ENCODE data around the gene PLA2G5.

PLA2G5 gene

GRCh38 chr1:20096840-20097447, 26.9 kb downstream of the PLA2G5 start:
- H3K27ac ChIP-seq (ENCODE audit: low read depth, low read length, poor library complexity, severe bottlenecking) = no peak overlapping the region
- no peak overlapping the region for H3K9ac ChIP-seq (ENCODE audit: low read length)
- no peak overlapping the region for H2AFZ ChIP-seq (ENCODE audit: low read length)
- H3K9me2 ChIP-seq (ENCODE audit: low read depth, low read length) = no peaks in the 10 kb centered on the region
- H4K20me1 ChIP-seq (ENCODE audit: insufficient read depth, low read length) = no peaks in the 10 kb centered on the region
- no peak overlapping the region for H3K4me3 ChIP-seq (ENCODE audit: low read depth, low read length, poor library complexity, severe bottlenecking)
- no peaks in the 10 kb centered on the region for H3K79me2 ChIP-seq (ENCODE audit: insufficient read depth, low read length)
- TF ChIP-seq EZH2 (IDR thresholded peaks at IDR 0.05; ENCODE audit: borderline replicate concordance, low read length) (no peak), CTCF (IDR thresholded peaks at IDR 0.05; ENCODE audit: low read length) (no peak)
- no peaks in the 10 kb centered on the region for H3K4me1 ChIP-seq (ENCODE audit: insufficient read depth, low read length, severe bottlenecking)
- no peaks in the 10 kb centered on the region for H3K9me3 ChIP-seq (ENCODE audit: low read length)
- H3K4me2 ChIP-seq (ENCODE audit: low read length) = no peak overlapping the region
- no peaks in the 10 kb centered on the region for H3F3A ChIP-seq (ENCODE audit: insufficient read depth, low read length)
- H3K27me3 ChIP-seq (ENCODE audit: insufficient read depth, low read length) = no peaks in the 10 kb centered on the region
- H3K36me3 ChIP-seq (ENCODE audit: insufficient read depth, low read length) = no peaks in the 10 kb centered on the region

GRCh38 chr1:20099533-20099932, 29.5 kb downstream of the PLA2G5 start:
- Histone ChIP-seq H3K27ac (ENCODE audit: low read depth, low read length, poor library complexity, severe bottlenecking) (no peak overlapping the region), H3K4me2 (ENCODE audit: low read length) (no peak overlapping the region), H2AFZ (ENCODE audit: low read length) (no peak overlapping the region), H3K9ac (ENCODE audit: low read length) (no peak overlapping the region), H3K9me3 (ENCODE audit: low read length) (no peaks in the 10 kb centered on the region), H3K9me2 (ENCODE audit: low read depth, low read length) (no peaks in the 10 kb centered on the region), H3K4me3 (ENCODE audit: low read depth, low read length, poor library complexity, severe bottlenecking) (no peak overlapping the region), H3F3A (ENCODE audit: insufficient read depth, low read length) (no peaks in the 10 kb centered on the region), H3K36me3 (ENCODE audit: insufficient read depth, low read length) (no peaks in the 10 kb centered on the region), H3K27me3 (ENCODE audit: insufficient read depth, low read length) (no peaks in the 10 kb centered on the region), H4K20me1 (ENCODE audit: insufficient read depth, low read length) (no peaks in the 10 kb centered on the region), H3K4me1 (ENCODE audit: insufficient read depth, low read length, severe bottlenecking) (no peaks in the 10 kb centered on the region), H3K79me2 (ENCODE audit: insufficient read depth, low read length) (no peaks in the 10 kb centered on the region)
- no peak for TF ChIP-seq EZH2 (IDR thresholded peaks at IDR 0.05; ENCODE audit: borderline replicate concordance, low read length)
- TF ChIP-seq CTCF (IDR thresholded peaks at IDR 0.05; ENCODE audit: low read length) = no peak

GRCh38 chr1:20100632-20101355, 30.8 kb downstream of the PLA2G5 start:
- no peak overlapping the region for H2AFZ ChIP-seq (ENCODE audit: low read length)
- H3K9me2 ChIP-seq (ENCODE audit: low read depth, low read length) = no peaks in the 10 kb centered on the region
- no peak overlapping the region for H3K9ac ChIP-seq (ENCODE audit: low read length)
- no peaks in the 10 kb centered on the region for H3F3A ChIP-seq (ENCODE audit: insufficient read depth, low read length)
- no peaks in the 10 kb centered on the region for H3K36me3 ChIP-seq (ENCODE audit: insufficient read depth, low read length)
- H3K4me2 ChIP-seq (ENCODE audit: low read length) = no peak overlapping the region
- H3K27ac ChIP-seq (ENCODE audit: low read depth, low read length, poor library complexity, severe bottlenecking) = no peak overlapping the region
- no peaks in the 10 kb centered on the region for H4K20me1 ChIP-seq (ENCODE audit: insufficient read depth, low read length)
- H3K4me3 ChIP-seq (ENCODE audit: low read depth, low read length, poor library complexity, severe bottlenecking) = no peak overlapping the region
- no peak for TF ChIP-seq EZH2 (IDR thresholded peaks at IDR 0.05; ENCODE audit: borderline replicate concordance, low read length)
- peak; percentile 50; the same call in 1 of the 2 replicates for TF ChIP-seq CTCF (IDR thresholded peaks at IDR 0.05; ENCODE audit: low read length)
- H3K79me2 ChIP-seq (ENCODE audit: insufficient read depth, low read length) = no peaks in the 10 kb centered on the region
- no peaks in the 10 kb centered on the region for H3K9me3 ChIP-seq (ENCODE audit: low read length)
- H3K4me1 ChIP-seq (ENCODE audit: insufficient read depth, low read length, severe bottlenecking) = no peaks in the 10 kb centered on the region
- H3K27me3 ChIP-seq (ENCODE audit: insufficient read depth, low read length) = no peaks in the 10 kb centered on the region; the same call in 1 of the 2 replicates

Data from OCI-LY1 (cell line).